RCC 7860 (cell line): ENCODE data around the gene PITPNC1.
A peak's percentile ranks its signal among the peaks of the same experiment; 100 is the strongest.
"Not testable (repeated sequence)": the region's sequence is repeated elsewhere in the genome, so short reads cannot be mapped to it uniquely, and the experiment has no call there.

Source experiments
- DNase-seq: peaks from one replicate; pipeline ENCODE4 v3.0.0-alpha.2; 2015; ENCODE audit warnings: low spot score
- FAIRE-seq: peaks from 2 replicates; lab custom pipeline; 2012; peaks lifted over from hg19 to GRCh38; lab: Jason Lieb, UNC

PITPNC1 gene

DNA sequence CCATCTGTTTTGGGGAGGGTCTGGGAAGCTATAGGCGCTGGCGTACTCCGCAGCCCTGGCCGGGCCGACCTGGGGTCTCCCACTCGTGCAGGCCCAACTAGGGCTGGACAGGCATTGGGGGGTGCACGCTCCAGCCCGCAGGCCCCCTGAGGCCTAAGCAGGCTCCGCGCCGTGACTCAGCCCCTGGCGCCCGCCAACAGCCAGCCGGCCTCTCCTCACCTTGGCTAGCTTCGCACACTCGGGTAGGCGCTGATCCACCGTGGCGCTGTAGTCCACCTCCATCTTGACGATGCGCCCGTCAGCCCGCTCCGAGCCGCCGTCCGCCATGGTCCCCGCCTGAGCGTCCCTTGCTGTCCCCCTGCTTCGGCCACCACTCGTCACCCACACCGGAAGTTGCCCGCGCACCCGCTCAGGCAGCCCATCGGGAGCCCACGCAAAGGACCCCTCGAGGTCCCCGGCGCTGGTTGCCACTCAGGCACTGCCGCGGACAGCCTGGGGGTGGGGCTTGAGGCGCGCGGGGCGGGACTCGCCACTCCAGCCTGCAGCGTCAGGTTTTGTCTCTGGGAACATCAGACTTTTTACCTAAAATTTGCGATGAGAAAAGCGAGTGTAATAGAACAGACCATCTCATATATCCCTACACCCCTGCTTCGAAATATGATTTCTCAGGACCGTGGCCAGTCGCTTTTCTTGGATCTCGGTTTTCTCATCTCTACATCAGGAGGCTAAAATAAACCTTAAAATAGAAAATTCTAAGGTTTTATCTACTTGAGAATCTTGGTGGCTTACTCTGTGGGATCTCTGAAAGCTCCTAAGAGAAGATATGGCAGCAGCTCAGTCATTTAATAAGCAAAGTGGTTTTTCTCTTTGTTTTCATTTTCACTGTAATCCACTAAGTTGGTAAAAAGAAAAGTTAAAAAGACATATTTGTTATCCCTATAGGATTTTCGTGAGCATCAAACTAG is 10.6 kb upstream of the PITPNC1 start, which contains the start of gene PSMD12:
Gene PSMD12 (minus strand): TSS at position 385 of the 965 bp plus-strand sequence. CDS start 58 bp downstream, at position 327.
- FAIRE-seq, result no peak

DNA sequence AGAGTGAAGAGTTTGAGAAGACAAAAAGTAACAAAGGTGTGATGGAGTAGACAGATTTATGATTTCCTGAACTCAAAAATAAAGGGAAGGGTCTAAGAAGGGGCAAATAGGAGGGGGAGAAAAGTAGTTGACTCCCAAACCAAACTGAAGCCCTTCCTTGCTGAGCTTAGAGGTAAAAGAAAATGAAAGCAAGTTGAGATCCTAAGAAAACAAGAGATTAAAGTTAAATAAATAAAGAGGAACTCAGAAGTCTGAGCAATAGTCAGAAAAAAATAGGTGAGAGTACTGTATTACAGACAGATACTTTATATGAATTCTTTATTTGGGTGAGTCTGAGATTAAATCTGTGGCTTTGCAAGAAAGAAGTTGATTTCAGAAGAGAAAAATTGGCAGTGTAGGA is 7.4 kb upstream of the PITPNC1 start:
- DNase-seq (no peak), FAIRE-seq (no peak)

More for the DNA sequence above, 10.6 kb upstream of the PITPNC1 start, which contains the start of gene PSMD12:
- peak; percentile 81 for DNase-seq

GRCh38 chr17:67372751-67373150 is 4.3 kb upstream of the PITPNC1 start:
- FAIRE-seq, result no peak
- no peak for DNase-seq

- peak; percentile 66 for DNase-seq
- peak; percentile 39 for FAIRE-seq
Observed at GRCh38 chr17:67374329-67375053, 2.6 kb upstream of the PITPNC1 start.

DNA sequence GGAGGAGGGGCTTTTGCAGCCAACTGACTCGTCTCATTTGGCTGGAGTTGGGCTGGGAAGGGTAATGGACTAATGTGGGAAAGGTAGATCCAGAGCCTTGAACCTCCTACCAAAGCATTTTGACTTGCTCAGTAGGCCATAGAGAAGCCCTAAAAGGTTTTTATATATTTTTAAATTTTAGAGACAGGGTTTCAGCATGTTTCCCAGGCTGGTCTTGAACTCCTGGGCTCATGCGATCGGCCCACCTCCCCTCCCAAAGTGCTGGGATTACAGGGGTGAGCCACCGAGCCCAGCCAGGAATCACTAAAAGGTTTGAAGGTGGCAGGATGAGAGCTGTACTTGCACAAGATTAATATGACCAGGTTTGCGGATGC is 2.0 kb upstream of the PITPNC1 start:
- DNase-seq, result no peak
- FAIRE-seq, result no peak

- DNase-seq (no peak), FAIRE-seq (no peak)
Observed at GRCh38 chr17:67375716-67376115, 1.4 kb upstream of the PITPNC1 start.

DNA sequence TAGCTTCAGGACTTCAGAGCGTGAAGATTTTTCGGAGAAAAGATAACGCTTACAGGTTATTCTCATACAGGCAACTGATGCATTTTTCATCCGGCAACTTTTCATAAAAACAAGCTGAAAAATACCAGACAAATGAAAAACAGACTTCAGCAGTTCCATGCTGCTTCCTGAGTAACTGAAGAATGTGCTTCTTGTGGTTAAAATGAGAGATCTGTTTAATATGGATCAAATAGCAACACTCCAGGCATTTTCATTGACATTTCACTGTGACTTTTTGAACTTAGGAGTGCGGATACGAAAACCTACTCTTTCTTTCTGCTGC is 705 bp upstream of the PITPNC1 start:
- no peak for FAIRE-seq
- no peak for DNase-seq

GRCh38 chr17:67377488-67378453 is 690 bp downstream of the PITPNC1 start:
- DNase-seq (no peak), FAIRE-seq (no peak)

- FAIRE-seq (no peak), DNase-seq (peak; percentile 78)
Observed at GRCh38 chr17:67378454-67379250, 1.6 kb downstream of the PITPNC1 start.

DNA sequence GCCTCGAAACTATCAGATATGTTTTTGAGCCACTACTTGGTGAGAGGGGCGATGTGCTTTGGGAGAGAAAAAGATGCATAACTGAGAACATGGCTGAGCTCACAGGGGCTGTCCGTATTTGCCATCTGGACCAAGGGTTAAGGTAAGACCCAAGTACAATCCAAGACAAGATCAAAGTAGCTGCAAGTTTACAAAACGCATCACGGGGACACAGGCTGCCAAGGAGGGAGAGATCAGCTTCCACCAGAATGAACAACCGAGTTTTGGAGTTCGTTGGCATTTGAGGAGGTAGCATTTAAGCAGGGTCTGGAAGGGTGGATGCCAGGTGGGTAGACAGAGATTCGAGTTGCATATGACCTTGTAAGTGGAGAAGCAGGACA is 2.2 kb downstream of the PITPNC1 start:
- DNase-seq (no peak), FAIRE-seq (no peak)

GRCh38 chr17:67381929-67382257 is 4.8 kb downstream of the PITPNC1 start:
- FAIRE-seq (no peak), DNase-seq (no peak)

DNA sequence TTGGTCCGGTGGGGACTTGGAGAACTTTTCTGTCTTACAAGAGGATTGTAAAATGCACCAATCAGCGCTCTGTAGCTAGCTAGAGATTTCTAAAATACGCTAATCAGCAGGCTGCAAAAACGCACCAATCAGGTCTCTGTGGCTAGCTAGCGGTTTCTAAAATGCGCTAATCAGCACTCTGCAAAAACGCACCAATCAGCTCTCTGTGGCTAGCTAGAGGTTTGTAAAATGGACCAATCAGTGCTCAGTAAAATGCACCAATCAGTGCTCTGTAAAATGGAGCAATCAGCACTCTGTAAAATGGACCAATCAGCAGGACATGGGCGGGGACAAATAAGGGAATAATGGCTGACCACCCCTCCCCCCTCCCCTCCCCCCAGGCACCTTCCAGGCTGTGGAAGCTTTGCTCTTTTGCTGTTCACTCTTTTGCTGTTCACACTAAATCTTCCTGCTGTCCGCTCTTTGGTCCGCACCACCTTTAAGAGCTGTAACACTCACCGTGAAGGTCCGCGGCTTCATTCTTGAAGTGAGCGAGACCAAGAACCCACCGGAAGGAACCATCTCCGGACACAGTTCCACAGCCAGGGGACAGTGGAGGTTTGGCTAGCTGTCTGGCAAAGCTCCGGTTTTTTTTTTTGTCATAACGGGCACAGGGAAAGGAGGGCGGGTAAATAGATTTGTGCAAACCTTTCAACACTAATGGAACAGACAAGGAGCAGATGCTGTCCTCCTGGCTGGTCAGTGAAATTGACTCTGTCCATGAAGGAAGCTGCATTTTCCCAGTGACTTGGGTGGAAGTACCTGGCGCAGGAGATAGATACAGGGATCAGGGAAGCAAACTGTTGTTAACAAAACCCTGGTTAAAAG is 8.3 kb downstream of the PITPNC1 start:
- DNase-seq (no peak), FAIRE-seq (no peak)

GRCh38 chr17:67386965-67387551 is 10.0 kb downstream of the PITPNC1 start:
- DNase-seq, result peak; percentile 36

GRCh38 chr17:67388536-67388935 is 11.5 kb downstream of the PITPNC1 start:
- not testable (repeated sequence) for FAIRE-seq

More at GRCh38 chr17:67386965-67387551, 10.0 kb downstream of the PITPNC1 start:
- no peak for FAIRE-seq

GRCh38 chr17:67388986-67389385 is 11.9 kb downstream of the PITPNC1 start:
- no peak for FAIRE-seq

More at GRCh38 chr17:67388536-67388935, 11.5 kb downstream of the PITPNC1 start:
- not testable (repeated sequence) for DNase-seq

DNA sequence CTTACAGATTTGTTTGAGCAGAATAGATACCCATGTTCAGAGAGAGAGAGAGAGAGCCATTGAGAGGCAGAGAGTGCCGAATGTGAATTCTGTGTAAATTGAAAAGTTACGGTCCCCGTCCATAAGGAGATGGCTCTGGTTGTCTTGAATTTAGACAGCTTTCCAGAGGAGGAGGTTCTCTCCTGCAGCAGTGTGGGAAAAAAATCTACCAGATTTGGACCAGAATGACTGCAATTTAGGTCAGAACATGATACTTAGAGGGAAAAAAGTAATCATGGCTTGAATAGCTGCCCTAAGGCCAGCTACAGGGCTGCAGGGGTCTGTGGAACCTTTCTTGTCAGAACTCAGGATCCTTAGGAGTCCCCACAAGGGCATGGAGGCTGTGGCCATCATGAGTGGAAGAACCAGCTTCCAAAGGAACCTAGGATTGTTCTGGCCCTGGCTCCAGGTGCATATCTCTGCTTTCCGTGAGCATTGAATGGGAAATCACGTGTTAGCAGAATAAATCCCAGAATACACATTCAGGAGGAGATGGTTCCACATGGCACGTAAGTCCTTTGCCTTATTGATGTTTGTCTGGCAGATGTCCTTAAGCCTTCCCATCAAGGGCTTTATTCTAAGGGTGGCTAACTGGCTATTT is 13.0 kb downstream of the PITPNC1 start:
- DNase-seq (no peak), FAIRE-seq (no peak)

More at GRCh38 chr17:67388986-67389385, 11.9 kb downstream of the PITPNC1 start:
- DNase-seq, result no peak

GRCh38 chr17:67390646-67391361 is 13.7 kb downstream of the PITPNC1 start:
- FAIRE-seq (peak; percentile 92), DNase-seq (peak; percentile 96)
